Upper lobe of left lung (tissue), 4 donors: ENCODE data around the gene HHIPL2.

ENCODE experiments used
- CTCF ChIP-seq, 6 experiments: fragments of 450-650 bp in 4 of 6; fragments of 200-600 bp in 2 of 6; sonication (generic) in 2 of 6; IDR thresholded peaks; one replicate each; pipeline ENCODE4 v1.5.1; 2016 to 2019; ENCODE audit warnings: antibody characterized with exemption in 6 of 6
- EP300 ChIP-seq, 4 donors: sonication (generic); formaldehyde crosslinking; IDR thresholded peaks; one replicate each; pipeline ENCODE4 v1.5.1; 2017; ENCODE audit warnings: antibody characterized with exemption in 4 of 4, control low read depth in 2 of 4
- POLR2A ChIP-seq, 4 donors: fragments of 450-650 bp; IDR thresholded peaks; one replicate each; pipeline ENCODE4 v1.5.1; 2016 to 2017; ENCODE audit warnings: antibody characterized with exemption in 4 of 4, mild to moderate bottlenecking in 2 of 4

- TF ChIP-seq CTCF (IDR thresholded peaks at IDR 0.05) (no peak), POLR2A (IDR thresholded peaks at IDR 0.05) (no peak), EP300 (IDR thresholded peaks at IDR 0.05) (no peak)
Observed at GRCh38 chr1:222530852-222531251, 17.1 kb downstream of the HHIPL2 start.
